ENCODE data around the gene PRKD3.

The PRKD3 gene

GRCh38 chr2:37324786-37325624 is at the start of gene PRKD3:
Gene PRKD3 (minus strand): TSS chr2:37324833. CDS start chr2:37316524, 8,309 bp downstream.
- peak; percentile 42 for DNase-seq

GRCh38 chr2:37372000-37372399 is 47.4 kb upstream of the PRKD3 start:
- no peak for DNase-seq

GRCh38 chr2:37370666-37371065 is 46.0 kb upstream of the PRKD3 start:
- DNase-seq, result no peak

GRCh38 chr2:37367984-37368383 is 43.4 kb upstream of the PRKD3 start:
- DNase-seq, result no peak

GRCh38 chr2:37367310-37367709 is 42.7 kb upstream of the PRKD3 start:
- no peak for DNase-seq

- DNase-seq, result no peak
Measured at GRCh38 chr2:37366773-37367172, 42.1 kb upstream of the PRKD3 start.

- no peak for DNase-seq
Measured at GRCh38 chr2:37365669-37366068, 41.0 kb upstream of the PRKD3 start.

- no peak for DNase-seq
Measured at GRCh38 chr2:37364351-37364750, 39.7 kb upstream of the PRKD3 start.

- DNase-seq, result no peak
Measured at GRCh38 chr2:37361994-37362698, 37.5 kb upstream of the PRKD3 start.

GRCh38 chr2:37361216-37361815 is 36.7 kb upstream of the PRKD3 start:
- no peak for DNase-seq

GRCh38 chr2:37358466-37358865 is 33.8 kb upstream of the PRKD3 start:
- DNase-seq, result no peak

GRCh38 chr2:37357530-37357929 is 32.9 kb upstream of the PRKD3 start:
- DNase-seq, result no peak

GRCh38 chr2:37357069-37357468 is 32.4 kb upstream of the PRKD3 start:
- DNase-seq, result no peak

GRCh38 chr2:37356299-37356698 is 31.7 kb upstream of the PRKD3 start:
- DNase-seq, result no peak

GRCh38 chr2:37355735-37356134 is 31.1 kb upstream of the PRKD3 start:
- DNase-seq, result no peak

- DNase-seq, result no peak
Measured at GRCh38 chr2:37354531-37354930, 29.9 kb upstream of the PRKD3 start.

GRCh38 chr2:37350034-37350433 is 25.4 kb upstream of the PRKD3 start:
- DNase-seq, result peak; percentile 81

GRCh38 chr2:37349231-37349860 is 24.7 kb upstream of the PRKD3 start:
- DNase-seq, result peak; percentile 79

- DNase-seq, result no peak
Measured at GRCh38 chr2:37348155-37348554, 23.5 kb upstream of the PRKD3 start.

- DNase-seq, result peak; percentile 41
Measured at GRCh38 chr2:37344453-37345361, 20.1 kb upstream of the PRKD3 start, which contains the start of gene QPCT. Gene QPCT (plus strand): TSS chr2:37344630. CDS start chr2:37344732, 102 bp downstream.

- peak; percentile 18 for DNase-seq
Measured at GRCh38 chr2:37343537-37344434, 19.2 kb upstream of the PRKD3 start.
